ENCODE data around the gene C11orf21.

Gene C11orf21

DNA sequence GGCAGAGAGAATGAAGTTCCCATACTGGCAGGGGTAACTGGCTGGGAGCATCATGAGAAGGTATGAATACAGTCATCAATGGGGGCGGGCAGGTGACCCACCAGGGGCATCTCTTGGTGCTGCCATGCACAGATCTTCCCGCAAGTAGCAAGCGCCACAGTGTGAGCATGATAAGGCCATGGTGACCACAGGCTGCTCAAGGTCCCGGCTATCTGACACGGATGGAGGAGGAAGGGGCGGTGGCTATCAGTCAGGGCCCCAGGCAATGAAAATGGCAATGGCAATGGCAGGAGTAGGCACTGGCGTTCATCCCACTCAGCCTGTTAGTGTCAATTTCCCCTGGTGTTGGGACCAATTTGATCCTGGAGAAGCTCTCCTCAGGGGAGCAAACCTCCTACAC, 53.0 kb downstream of the C11orf21 start:
- in situ Hi-C loops (cut with HindIII; ENCODE audit: low pct_unique_long_range_greater_than_20kb, low sequenced_read_pairs): no loop called here
- DNase-seq (ENCODE audit: low read depth in 1 of 2, low spot score in 1 of 2): no peak
- no peak for TF ChIP-seq JUND (IDR thresholded peaks at IDR 0.05; ENCODE audit: low read depth)

DNA sequence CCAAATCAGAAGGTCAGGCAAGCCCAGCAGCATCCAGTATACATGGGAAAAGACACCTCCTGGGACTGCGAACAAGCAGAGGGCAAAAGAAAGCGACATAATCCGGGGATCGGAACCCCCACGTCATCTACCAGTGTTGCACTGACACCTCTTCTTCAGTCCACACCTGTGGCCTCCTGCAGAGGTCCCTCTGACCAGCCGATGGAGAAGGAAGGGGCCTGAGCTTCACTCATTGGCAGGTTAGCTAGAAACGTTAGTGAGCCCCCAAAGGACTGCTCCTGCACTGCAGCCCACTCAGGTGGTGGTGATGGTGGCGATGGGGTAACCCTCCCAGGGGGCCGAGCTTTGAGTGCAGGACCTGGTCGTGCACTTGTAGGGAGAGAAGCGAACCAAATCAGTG, 53.5 kb downstream of the C11orf21 start:
- TF ChIP-seq JUND (IDR thresholded peaks at IDR 0.05; ENCODE audit: low read depth): no peak
- in situ Hi-C loops (cut with HindIII; ENCODE audit: low pct_unique_long_range_greater_than_20kb, low sequenced_read_pairs): no loop called here
- no peak for DNase-seq (ENCODE audit: low read depth in 1 of 2, low spot score in 1 of 2)

- TF ChIP-seq JUND (IDR thresholded peaks at IDR 0.05; ENCODE audit: low read depth): no peak
- no peak for DNase-seq (ENCODE audit: low read depth in 1 of 2, low spot score in 1 of 2)
- in situ Hi-C loops (cut with HindIII; ENCODE audit: low pct_unique_long_range_greater_than_20kb, low sequenced_read_pairs): no loop called here
These were observed 54.2 kb downstream of the C11orf21 start for GRCh38 chr11:2247496-2247895.
